Stimulated activated CD8-positive, alpha-beta memory T cell treated with anti-CD3 and anti-CD28 coated beads, Interleukin-7, amount 100 ng/mL, for 4 hours (primary cell): ENCODE results near the gene MAF.
A peak's percentile ranks its signal among the peaks of the same experiment; 100 is the strongest.

Experiments
- DNase-seq, 2 donors: peaks; one replicate each; pipeline ENCODE4 v3.0.0-alpha.2; 2020; ENCODE audit warnings: low read depth in 2 of 2

The MAF gene

GRCh38 chr16:79612207-79612606 lies 11.7 kb upstream of the MAF start:
- no peak for DNase-seq

- DNase-seq, result no peak
These were observed 10.2 kb upstream of the MAF start for GRCh38 chr16:79610771-79611170.

GRCh38 chr16:79609861-79610260 lies 9.3 kb upstream of the MAF start:
- no peak for DNase-seq

DNA sequence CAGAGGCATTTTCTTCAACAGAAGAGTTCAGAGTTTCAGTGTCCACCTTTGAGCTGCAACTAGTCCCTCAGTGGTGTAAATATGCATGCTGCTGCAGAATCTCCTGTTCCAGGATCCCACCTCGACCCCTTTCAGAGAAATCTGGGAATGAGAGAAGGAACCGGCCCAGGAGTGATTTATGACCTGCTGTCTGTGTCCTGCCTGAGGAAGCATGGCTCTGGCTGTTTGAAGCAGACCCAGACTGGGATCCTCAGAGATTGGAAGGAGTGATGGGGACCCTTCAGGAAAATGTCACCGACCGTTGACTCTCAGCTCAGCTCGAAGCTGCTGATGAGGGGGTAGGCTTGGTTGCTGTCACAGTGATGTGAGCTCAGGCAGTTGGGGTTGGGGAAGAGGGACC lies 8.4 kb upstream of the MAF start:
- no peak for DNase-seq

DNA sequence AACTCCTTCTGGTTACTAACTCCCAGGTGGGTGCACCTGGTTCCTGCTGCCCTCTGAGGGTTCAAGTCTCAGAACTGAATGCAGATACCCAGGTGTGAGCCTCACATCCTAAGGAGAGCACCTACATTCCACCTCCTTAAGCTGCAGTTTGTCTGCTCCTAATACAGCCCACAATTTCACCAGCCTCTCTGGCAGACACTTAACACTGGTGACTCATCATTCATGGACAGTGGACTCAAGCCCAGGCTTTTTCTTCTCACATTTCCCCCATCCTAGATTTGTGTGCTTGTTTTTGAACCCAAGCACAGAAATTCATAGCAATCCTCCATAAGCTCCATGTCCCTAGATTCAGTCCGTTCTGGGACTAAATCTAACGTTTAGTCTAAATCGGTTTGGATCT lies 7.0 kb upstream of the MAF start:
- no peak for DNase-seq

- no peak for DNase-seq
These were observed 5.5 kb upstream of the MAF start for GRCh38 chr16:79605999-79606398.

- DNase-seq, result no peak
These were observed 2.5 kb upstream of the MAF start for GRCh38 chr16:79603055-79603454.

DNA sequence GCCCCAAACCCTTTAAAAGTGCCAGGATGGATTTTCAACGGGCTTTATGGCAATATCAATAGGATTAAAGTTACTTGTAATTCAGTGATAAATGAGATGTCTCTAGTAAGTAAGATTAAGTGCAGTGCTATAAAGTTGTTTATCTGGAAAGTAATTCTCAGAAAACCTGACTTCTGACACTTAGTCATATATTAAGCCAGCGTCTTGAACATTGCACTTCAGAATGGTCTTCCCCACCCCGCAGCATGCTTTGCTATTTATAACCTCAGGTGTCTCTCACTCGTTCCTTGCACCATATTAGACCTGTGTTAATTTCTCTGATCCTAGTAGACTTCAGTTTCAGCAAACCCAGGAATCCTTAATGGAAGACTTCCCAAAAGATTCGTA lies 2.1 kb upstream of the MAF start:
- no peak for DNase-seq

DNA sequence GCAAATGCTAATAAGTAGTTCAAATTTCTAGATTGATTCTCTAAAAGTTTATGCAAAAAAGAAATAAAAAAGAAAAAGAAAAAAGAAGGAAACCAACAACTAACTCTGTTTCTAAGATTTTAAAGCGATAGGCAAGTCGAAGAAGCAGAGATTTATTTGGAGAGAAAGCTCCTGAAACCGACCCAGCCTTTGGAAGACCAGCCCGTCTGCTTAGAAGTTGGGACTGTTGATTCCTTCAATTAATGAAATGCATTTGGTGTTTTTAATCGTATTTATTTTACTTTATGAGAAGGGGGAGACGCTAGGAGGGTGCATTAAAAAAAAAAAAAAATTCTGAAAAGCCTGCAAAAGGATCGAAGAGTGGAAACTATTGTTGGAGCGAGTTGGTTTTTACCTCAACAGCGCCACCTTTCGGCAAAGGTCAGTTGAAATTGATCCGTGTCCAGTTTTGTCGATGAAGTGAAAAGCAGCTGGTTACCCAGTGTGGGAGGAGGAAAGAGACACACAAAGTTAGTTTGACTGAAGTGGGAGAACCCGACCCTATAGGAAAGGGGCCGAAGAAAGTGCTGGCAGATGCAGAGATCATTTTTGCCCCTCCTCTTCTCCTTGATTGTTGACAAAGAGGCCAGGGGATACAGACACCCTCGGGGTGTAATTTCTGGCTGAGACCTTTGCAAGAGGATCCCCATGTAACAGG lies 1.5 kb upstream of the MAF start:
- peak; percentile 64 to 68 for DNase-seq

- peak in 1 of 2 donors; percentile 20 for DNase-seq
These were observed 774 bp upstream of the MAF start for GRCh38 chr16:79601092-79601930.

GRCh38 chr16:79599837-79600637 lies 500 bp downstream of the MAF start:
- peak in 1 of 2 donors; percentile 37 for DNase-seq

- DNase-seq, result no peak
These were observed 1.2 kb downstream of the MAF start for GRCh38 chr16:79599256-79599836.

DNA sequence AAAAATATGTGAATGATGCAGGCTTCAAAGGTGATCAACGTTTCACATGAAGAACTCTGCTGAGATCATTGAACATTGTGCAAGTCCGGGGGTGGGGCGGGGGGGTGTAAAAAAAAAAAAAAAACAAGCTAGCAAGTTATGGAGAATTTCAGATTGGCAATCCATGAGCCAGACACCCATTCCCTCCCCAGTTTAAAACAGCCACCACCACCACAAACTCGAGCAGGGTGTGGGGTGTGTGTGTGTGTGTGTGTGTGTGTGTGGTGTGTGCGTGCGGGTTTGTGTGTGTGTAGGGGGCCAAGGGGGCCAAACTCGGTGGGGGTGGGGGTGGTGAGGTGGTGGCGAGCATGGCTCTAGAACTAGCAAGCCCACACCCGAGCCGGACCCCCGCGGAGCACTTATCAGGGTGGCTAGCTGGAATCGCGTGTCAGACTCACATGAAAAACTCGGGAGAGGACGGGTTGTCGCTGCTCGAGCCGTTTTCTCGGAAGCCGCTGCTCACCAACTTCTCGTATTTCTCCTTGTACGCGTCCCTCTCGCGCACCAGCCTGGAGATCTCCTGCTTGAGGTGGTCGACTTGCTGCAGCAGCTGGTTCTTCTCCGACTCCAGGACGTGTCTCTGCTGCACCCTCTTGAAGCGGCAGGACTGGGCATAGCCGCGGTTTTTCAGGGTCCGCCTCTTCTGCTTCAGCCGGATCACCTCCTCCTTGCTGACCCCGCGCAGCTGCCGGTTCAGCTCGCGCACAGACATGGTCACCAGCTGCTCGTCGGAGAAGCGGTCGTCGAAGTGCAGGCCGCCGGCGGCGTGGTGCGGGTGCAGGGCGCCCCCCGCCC lies 2.0 kb downstream of the MAF start:
- peak in 1 of 2 donors; percentile 22 for DNase-seq

DNA sequence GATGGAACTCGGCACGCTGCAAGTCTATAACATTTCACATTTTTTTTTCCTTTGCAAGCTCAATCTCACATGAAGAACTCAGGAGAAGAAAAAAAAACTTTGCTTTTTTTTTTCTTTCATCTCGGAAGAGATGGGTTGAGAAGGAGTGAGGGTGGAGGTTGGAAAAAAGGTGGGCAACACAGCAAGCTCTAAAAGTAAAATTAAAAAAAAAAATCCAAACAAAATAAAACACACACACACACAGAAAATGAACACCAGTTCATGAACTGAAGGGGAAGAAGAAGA lies 2.5 kb downstream of the MAF start:
- no peak for DNase-seq

- no peak for DNase-seq
These were observed 3.1 kb downstream of the MAF start for GRCh38 chr16:79597277-79598062.

GRCh38 chr16:79595931-79596450 lies 4.5 kb downstream of the MAF start:
- no peak for DNase-seq

DNA sequence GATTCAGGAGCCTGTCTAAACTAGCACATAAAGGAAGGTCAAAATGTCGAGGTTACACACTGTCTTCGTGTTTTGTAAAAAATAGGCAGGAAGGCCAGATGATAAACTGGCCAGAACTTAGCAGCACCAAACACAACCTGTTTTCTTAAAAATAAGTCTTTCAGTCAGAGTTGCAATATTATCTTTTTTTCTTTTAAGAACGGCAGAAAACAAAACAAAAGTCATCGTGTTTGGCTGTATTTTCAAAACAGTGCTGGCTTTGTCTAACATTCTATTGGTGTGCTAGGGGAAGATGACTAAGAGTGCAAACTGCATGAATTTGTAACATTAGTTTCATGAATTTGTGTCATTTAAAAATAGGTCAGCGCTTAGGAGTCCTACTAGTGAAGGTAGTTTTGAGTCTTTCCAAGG lies 5.3 kb downstream of the MAF start:
- no peak for DNase-seq

GRCh38 chr16:79593754-79594153 lies 6.8 kb downstream of the MAF start:
- DNase-seq, result no peak

DNA sequence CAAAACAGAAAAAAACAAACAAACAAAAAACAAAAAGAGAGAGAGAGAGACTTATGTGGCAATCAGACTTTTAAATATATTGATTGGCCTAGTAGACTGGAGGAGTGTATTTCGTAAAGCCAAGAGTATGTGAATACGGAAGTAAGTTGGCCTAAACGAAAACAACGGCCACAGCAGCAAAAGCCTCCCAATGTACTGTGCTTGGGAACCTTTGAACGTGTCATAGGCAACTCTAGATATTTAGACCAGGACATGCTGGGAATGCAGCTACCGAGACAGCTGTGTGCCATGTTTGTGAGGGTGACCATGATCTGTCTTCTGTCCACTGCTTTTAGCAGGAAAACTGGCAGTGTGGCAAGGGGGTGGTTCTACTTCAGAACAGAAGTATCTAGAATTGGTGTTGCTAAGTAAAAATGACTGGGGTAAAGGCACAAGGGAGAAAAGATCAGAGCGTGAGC lies 7.4 kb downstream of the MAF start:
- no peak for DNase-seq

GRCh38 chr16:79592186-79592585 lies 8.4 kb downstream of the MAF start:
- no peak for DNase-seq
